Pons (tissue), 1 donor: Measurements from ENCODE around the gene RBMY1A1.
"Not testable (repeated sequence)": the region's sequence is repeated elsewhere in the genome, so short reads cannot be mapped to it uniquely, and the experiment has no call there.

Experiments
- DNase-seq: peaks from one replicate; pipeline ENCODE4 v3.0.0-alpha.2; 2016; ENCODE audit warnings: low spot score

Gene RBMY1A1

DNA sequence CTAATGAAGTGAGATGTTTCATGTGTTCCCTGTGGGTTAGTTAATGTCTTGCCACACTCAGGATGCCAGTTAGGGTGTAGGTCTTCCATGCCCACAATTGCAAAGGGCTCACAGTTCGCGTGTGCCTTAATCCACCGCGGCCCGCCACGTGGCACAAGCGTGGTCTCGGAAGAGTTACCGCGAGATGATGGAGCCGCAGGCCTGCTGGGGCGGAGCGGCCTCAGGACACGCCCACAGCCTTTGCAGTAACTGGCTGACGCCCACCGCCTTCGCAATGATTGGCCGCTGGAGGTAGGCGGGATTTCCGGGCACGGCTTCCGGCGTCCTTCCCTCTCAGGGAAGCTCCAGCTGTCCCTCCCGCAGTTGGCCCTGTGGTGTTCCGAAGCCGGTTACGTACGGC, at the start of gene RBMY1A1:
Gene RBMY1A1, plus strand, starts transcription at position 301 of the 400 bp plus-strand sequence. CDS start 2,013 bp downstream, outside the sequence.
- DNase-seq = not testable (repeated sequence)

DNA sequence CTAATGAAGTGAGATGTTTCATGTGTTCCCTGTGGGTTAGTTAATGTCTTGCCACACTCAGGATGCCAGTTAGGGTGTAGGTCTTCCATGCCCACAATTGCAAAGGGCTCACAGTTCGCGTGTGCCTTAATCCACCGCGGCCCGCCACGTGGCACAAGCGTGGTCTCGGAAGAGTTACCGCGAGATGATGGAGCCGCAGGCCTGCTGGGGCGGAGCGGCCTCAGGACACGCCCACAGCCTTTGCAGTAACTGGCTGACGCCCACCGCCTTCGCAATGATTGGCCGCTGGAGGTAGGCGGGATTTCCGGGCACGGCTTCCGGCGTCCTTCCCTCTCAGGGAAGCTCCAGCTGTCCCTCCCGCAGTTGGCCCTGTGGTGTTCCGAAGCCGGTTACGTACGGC, 23.6 kb upstream of the RBMY1A1 start, which contains the start of gene RBMY1B:
Gene RBMY1B, plus strand, starts transcription at position 301 of the 400 bp plus-strand sequence. CDS start 2,013 bp downstream, outside the sequence.
- not testable (repeated sequence) for DNase-seq

DNA sequence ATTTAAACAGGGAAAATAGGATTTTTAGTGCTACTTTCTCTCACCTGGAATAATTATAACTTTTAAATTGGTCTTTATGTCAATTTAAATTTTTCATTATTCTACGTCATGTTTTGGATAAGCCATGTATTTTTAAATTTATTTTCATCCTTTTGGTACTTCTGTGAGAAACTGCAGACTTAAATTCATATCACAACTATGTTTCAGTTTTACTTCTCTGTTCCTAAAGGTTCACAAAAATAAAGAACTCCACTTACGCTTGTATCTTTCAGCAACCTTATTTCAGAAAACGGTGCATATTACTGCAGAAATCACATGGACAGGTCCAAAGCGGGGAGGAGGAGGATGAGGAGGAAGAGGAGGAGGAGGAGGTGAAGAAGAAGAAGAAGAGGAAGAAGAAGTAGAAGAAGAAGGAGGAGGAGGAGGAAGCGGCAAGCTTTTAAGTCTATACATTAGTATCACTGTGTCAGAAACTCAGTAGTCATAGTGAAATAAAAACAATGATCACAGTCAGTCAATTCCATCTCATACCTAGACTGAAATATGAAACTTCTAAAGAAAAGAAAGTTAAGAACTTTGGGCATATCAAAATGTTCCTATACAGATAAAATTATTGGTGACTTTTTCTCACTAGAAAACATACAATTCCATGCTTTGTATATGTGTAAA, 24.8 kb downstream of the RBMY1A1 start:
- DNase-seq = not testable (repeated sequence)

DNA sequence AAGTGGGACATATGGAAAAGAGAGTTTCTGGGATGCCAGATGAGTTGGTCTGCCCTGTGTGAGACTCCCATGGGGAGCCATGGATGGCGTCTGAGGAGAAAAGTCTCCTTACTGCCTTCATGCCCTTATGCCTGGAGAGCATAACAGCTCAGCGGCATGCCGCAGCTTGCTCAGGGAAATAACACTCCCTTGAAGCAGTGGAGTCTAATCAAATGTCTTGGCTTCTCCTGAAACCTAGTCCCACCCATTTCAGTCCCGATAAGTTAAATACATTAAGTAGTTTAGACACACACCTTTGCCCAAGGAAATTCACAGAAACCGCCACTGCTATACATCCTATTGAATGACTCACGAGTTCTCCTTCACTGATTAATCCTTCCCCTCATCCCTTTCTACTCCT, 50.8 kb downstream of the RBMY1A1 start:
- DNase-seq = no peak

DNA sequence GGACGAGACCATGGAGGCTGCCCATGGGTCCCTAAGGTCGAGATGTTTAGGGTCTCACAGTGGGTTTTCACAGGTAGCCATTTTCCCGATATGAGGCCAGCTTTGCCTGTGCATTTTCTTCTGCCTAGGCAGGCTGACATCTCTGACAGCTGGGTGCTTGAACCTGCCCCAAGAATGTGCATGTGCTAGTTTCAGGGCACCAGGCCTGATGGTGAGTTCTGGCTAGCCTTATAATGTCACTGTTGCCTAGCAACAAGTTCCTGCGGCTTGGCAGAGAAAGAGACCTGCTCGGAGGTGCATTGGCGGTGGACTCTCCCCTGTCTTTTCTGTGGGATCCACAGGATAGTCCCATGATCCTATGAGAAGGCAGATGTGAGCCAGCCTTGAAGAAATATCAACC, 51.8 kb downstream of the RBMY1A1 start:
- not testable (repeated sequence) for DNase-seq

DNA sequence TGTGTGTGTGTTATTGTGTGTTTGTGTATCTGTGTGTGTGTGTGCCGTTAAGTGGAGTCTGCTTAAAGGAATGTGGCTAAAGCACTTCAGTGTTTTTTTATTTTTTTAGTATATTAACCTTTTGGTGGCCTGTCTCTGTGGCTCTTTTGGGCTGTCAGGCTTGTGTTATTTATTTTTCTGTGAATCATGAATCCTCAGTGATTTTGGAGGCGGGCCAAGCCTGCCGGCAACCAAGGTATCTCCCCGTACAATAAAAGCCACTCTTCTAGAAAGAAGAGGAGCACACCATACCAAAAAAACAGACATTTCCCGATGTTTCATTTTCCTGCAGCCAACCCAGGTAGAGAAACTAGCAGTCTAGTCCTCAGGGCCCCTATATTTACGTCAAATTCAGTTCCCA, 57.4 kb downstream of the RBMY1A1 start:
- no peak for DNase-seq

DNA sequence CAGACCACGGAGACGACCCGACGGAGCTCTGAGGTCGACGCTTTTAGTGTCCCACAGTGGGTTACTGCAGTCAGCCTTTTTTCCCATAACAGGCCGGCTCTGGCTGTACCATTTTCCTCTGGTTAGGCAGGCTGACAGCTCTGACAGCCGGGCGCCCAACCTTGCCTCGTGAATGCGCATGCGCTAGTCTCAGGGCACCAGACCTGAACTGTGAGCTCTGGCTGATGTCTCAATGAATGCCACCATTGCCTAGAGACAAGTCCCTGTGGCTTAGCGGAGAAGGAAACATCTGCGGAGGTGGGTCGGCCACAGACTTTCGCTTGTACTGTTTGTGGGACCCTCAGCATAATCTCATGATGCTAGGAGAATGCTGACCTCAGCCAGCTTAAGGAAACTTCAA, 61.6 kb downstream of the RBMY1A1 start:
- not testable (repeated sequence) for DNase-seq
